ENCODE measurements around the gene ASIC2. TPM values are rescaled to one million over a fixed set of nuclear protein-coding genes. Genes with fewer than 3 reads are reported as not detected.

Gene ASIC2
- total RNA-seq, 1 experiment from 2014 or later, result 0.74 TPM

DNA sequence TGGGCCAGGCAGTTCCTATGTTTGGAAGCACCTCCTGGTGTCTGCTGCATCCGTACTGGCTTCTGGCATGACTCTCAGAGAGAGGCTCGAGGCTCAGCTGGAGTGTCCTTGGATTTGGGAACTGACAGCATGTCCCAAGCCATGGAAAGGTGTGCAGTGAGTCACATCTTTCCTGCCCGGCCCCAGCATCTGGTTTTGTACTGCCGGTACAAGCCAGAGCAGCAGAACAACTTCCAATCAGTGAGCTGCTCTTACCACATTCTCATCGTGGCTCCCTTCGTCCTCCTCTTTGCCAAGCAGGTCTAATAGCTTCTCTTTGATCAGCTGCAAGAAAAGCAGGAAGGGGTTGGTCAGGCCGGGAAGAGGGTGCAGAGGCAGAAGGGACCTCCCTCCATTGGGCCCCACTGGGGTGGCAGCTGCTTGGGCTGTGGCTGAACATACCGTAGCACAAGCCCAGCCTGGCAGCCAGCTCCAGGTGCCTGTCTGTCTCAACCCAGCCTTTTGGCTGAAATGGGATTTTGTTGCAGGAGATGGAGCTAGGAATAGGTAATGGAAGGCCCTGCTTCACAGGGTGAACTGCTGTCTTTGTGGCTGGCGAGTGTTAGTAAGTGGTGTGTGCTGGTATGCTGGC, 277.3 kb downstream of the ASIC2 start:
- Histone ChIP-seq H3T11ph (ENCODE audit: low read length) (no peak overlapping the region), H2BK120ac (ENCODE audit: low read depth, low read length, poor library complexity, severe bottlenecking) (no peak overlapping the region), H2AK5ac (ENCODE audit: insufficient read length, low read length) (no peak overlapping the region), H4K20me1 (ENCODE audit: control insufficient read depth, insufficient read depth, insufficient read length) (no peaks in the 10 kb centered on the region), H2BK20ac (ENCODE audit: low read depth, low read length, poor library complexity, severe bottlenecking) (no peak overlapping the region), H3K23ac (ENCODE audit: insufficient read length, low read depth, low read length) (no peak overlapping the region), H3K79me1 (ENCODE audit: insufficient read depth, low read depth, low read length, poor library complexity, severe bottlenecking) (no peaks in the 10 kb centered on the region), H3K27ac (ENCODE audit: insufficient read length, low read depth, low read length) (no peak overlapping the region), H2BK15ac (ENCODE audit: low read depth, low read length) (no peak overlapping the region), H2AFZ (ENCODE audit: low read length) (no peak overlapping the region), H3K23me2 (ENCODE audit: insufficient read length, low read depth, low read length, poor library complexity, severe bottlenecking) (no peaks in the 10 kb centered on the region), H4K91ac (ENCODE audit: insufficient read length, low read depth, low read length) (no peak overlapping the region), H3K4me1 (ENCODE audit: insufficient read depth, low read length) (no peaks in the 10 kb centered on the region), H4K8ac (replicated peaks; ENCODE audit: insufficient read length, low read depth, low read length) (no peak overlapping the region), H3K9ac (ENCODE audit: extremely low read depth, insufficient read length, low read length) (no peak overlapping the region), H3K4ac (ENCODE audit: low read depth, low read length) (no peak overlapping the region), H3K79me2 (ENCODE audit: insufficient read depth, low read length) (no peaks in the 10 kb centered on the region), H2BK12ac (ENCODE audit: insufficient read length, low read depth, low read length) (no peak overlapping the region), H3K4me2 (ENCODE audit: insufficient read depth, insufficient read length, low read length) (no peak overlapping the region), H3K9me3 (ENCODE audit: control insufficient read depth, low read depth, low read length) (no peaks in the 10 kb centered on the region), H3K27me3 (ENCODE audit: insufficient read depth, low read length) (no peaks in the 10 kb centered on the region), H3K18ac (ENCODE audit: insufficient read length, low read depth, low read length) (no peak overlapping the region), H2BK5ac (ENCODE audit: insufficient read length, low read length) (no peak overlapping the region), H3K14ac (ENCODE audit: insufficient read depth, low read length) (no peak overlapping the region), H4K5ac (ENCODE audit: insufficient read length, low read depth, low read length) (no peak overlapping the region), H3K56ac (ENCODE audit: insufficient read length, low read depth, low read length) (no peak overlapping the region)
- no peak overlapping the region for H3K27ac Mint-ChIP-seq
- peaks cover 0 to 7% of the 10 kb centered on the region in 2 experiments for H3K4me1 Mint-ChIP-seq
- H3K27me3 Mint-ChIP-seq (ENCODE audit: low read depth), result peaks cover 7% of the 10 kb centered on the region
- no peaks in the 10 kb centered on the region; a peak in 1 of 7 replicates for H3K36me3 Mint-ChIP-seq (ENCODE audit: insufficient read depth in 1 of 3, low read depth in 3 of 3)
- H3K4me3 Mint-ChIP-seq, result no peak overlapping the region
- WGBS (ENCODE audit: extremely low coverage, insufficient read length, low lambda C conversion rate), result no CpG with 5 or more reads among the region's 9 CpGs
- H3K9me3 Mint-ChIP-seq, result no peaks in the 10 kb centered on the region; a peak in 1 of 5 replicates
- TF ChIP-seq, protein P1, sequence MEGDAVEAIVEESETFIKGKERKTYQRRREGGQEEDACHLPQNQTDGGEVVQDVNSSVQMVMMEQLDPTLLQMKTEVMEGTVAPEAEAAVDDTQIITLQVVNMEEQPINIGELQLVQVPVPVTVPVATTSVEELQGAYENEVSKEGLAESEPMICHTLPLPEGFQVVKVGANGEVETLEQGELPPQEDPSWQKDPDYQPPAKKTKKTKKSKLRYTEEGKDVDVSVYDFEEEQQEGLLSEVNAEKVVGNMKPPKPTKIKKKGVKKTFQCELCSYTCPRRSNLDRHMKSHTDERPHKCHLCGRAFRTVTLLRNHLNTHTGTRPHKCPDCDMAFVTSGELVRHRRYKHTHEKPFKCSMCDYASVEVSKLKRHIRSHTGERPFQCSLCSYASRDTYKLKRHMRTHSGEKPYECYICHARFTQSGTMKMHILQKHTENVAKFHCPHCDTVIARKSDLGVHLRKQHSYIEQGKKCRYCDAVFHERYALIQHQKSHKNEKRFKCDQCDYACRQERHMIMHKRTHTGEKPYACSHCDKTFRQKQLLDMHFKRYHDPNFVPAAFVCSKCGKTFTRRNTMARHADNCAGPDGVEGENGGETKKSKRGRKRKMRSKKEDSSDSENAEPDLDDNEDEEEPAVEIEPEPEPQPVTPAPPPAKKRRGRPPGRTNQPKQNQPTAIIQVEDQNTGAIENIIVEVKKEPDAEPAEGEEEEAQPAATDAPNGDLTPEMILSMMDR (conservative IDR thresholded peaks at IDR 0.05), result no peak
- DNase-seq, result peak; percentile 20

All from H9 (cell line).